C4-2B (cell line): Measurements from ENCODE around the gene EFNA1.

Experiments
- ZFX ChIP-seq: fragments of 450-650 bp; IDR thresholded peaks from 2 replicates; pipeline ENCODE4 v1.6.1; 2017
- TF ChIP-seq, protein P1 (sequence below): fragments of 450-650 bp; conservative IDR thresholded peaks from 2 replicates; pipeline ENCODE4 v1.5.1; 2017; ENCODE audit warnings: mild to moderate bottlenecking

DNA sequence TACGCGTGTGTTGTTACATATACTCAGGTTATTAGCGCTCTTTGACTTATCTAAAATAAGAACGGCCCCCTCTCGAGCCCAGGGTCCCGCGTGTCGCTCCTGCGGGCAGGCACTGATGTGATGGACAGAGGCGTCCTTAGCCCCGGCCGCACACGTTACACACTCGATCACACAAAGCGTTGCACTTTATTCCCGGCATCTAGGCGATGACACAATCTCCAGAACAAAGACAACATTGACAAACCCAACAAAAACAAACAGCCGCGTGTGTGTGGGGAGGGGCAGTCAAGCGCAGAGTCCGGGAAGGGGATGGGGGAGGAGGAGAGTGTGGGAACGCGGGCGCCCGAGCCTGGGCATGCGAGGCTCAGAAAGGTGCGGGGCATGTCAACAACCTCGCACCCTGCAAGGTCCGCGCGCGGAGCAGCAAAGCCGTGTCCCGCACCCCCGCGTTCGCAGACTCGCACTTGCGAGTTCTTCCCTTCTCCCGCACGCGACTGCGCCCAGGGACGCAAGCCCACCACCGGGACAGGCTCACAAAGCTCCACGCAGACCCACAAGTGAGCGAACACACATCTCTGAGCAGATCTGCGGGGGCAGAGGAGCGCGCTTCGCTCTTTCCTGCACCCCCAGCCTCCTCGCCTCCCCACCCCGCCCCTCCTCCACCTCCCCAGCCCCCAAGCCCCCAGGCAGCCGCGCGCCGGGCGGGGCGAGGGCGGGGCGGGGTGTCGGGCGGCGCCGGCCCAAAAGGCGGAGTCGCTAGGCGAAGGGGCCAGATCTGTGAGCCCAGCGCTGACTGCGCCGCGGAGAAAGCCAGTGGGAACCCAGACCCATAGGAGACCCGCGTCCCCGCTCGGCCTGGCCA is at the start of gene EFNA1:
- TF ChIP-seq, protein P1, sequence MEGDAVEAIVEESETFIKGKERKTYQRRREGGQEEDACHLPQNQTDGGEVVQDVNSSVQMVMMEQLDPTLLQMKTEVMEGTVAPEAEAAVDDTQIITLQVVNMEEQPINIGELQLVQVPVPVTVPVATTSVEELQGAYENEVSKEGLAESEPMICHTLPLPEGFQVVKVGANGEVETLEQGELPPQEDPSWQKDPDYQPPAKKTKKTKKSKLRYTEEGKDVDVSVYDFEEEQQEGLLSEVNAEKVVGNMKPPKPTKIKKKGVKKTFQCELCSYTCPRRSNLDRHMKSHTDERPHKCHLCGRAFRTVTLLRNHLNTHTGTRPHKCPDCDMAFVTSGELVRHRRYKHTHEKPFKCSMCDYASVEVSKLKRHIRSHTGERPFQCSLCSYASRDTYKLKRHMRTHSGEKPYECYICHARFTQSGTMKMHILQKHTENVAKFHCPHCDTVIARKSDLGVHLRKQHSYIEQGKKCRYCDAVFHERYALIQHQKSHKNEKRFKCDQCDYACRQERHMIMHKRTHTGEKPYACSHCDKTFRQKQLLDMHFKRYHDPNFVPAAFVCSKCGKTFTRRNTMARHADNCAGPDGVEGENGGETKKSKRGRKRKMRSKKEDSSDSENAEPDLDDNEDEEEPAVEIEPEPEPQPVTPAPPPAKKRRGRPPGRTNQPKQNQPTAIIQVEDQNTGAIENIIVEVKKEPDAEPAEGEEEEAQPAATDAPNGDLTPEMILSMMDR: no peak
- no peak for TF ChIP-seq ZFX
